RPMI8226 (cell line): ENCODE measurements around the gene UNC5B.
A peak's percentile ranks its signal among the peaks of the same experiment; 100 is the strongest.

Source experiments
- DNase-seq: peaks from one replicate; pipeline ENCODE4 v3.0.0-alpha.2; 2015

Gene UNC5B

DNA sequence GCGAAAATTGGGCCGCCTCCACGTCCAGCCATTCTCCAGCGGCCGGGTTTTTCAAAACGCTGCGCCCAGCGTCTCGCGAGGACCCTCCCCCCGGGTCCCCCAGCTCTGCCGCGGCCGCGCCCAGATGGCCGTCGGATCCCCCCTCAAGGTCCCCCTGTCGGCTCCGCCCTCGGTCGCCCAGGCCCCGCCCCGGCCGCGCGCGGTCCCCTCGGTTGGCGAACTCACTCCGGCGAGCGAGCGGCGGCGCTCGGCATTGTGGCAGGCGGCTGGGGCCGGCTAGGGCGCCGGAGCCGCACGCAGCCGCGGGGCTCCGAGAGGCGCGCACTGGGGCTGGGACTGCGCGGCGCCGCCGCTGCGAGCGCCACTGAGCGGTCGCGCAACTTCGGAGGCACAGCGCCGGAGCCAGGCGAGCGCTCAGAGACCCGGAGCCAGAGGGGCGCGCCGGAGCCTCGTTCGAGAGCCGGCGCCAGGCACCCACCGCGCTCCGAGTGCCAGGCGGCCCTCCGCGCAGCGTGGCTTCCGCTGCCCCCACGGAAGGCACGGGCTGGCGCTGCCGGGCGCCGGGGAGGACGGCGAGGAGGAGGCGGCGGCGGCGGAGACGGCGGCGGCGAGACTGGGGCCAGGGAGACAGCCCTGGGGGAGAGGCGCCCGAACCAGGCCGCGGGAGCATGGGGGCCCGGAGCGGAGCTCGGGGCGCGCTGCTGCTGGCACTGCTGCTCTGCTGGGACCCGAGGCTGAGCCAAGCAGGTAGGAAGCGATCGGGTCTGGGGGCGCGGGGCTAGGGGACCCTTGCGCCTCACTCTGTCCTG, at the start of gene UNC5B:
Gene UNC5B, plus strand, starts transcription at position 253 of the 809 bp plus-strand sequence. Its CDS starts 416 bp downstream, at position 669.
- DNase-seq, result peak; percentile 85

DNA sequence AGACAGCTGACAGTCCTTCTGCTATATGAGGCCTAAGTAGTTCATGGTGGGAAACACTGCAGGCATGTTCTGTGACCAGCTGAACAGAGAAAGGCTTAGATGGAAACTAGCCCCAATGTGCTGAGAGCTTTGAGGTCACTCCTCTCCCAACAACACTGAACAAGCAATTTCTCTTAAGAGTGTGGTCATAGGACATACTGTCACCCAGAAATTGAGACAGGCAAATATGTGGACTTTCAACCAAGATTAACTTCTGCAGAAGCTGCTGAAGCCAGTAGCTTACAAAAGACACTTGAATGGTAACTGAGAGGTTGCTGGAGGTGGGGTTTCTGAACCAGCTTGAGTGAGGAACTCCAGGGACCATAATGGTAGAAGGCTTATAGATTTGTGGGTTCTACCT, 38.9 kb upstream of the UNC5B start:
- DNase-seq, result no peak

GRCh38 chr10:71176661-71177060, 35.7 kb upstream of the UNC5B start:
- DNase-seq, result no peak

DNA sequence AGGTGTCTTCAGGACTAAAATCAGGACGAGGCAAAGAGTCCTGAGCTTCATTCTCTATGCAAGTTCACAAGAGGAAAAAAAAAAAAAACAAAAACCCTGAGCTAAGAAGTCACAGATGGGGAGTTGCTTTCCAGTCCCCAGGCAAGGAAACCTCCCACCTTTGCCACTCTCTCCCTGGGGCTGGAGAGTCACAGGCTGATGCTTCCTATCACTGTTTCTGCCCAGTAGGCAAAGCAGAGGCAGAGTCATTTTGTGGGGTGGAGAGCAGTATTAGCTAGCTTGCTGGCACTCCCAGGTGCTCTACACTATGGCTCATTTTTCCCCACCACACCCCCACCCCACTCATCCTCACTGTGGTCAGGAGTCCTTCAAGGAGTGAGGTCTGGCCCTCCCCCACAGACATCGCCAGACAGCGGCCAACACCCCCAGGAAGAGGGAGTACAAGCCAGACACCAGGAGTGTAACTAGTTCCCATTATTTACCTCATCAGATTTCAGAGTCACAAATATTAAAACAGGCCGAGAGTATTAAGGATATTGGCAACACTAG, 34.6 kb upstream of the UNC5B start:
- DNase-seq, result no peak

DNA sequence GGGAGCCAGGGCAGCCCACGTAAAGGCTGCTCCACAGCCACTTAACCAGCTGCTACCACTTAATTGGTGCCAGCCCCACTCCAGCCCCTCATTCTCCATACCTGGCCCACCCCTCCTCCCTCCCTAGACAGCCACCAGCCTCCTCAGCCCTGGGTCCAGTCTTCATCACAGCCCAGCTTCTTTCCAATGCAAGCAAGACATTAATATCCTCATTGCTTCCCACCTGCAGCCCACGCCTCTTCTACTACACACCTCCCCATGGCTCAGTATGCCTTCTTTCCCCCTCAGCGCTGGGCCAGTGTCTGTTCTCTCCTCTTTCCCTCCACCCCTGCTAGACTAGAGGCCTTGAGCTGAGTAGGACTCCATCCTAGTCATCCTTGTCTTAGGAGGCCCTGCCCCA, 33.5 kb upstream of the UNC5B start:
- no peak for DNase-seq

DNA sequence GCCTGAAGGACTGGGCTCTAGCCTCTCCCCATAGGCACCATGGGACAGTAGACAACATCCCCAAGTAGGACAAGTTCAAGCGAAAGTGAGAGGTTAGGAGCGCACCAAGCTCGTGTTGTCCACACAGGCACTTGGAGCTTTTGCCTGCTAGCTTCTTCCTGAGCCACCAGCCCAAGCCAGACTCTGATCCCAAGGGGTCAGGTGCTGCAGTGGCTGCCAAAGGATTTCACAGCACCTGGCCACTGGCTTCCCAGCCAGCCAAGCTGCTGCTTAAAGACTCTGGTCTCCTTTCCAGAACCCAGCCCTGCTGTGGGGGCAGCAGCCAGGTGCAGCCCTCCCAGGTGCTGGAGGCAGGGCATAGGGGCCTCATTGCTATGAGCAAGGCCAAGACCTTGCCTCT, 33.0 kb upstream of the UNC5B start:
- no peak for DNase-seq

- no peak for DNase-seq
Measured at GRCh38 chr10:71184421-71184820, 27.9 kb upstream of the UNC5B start.

DNA sequence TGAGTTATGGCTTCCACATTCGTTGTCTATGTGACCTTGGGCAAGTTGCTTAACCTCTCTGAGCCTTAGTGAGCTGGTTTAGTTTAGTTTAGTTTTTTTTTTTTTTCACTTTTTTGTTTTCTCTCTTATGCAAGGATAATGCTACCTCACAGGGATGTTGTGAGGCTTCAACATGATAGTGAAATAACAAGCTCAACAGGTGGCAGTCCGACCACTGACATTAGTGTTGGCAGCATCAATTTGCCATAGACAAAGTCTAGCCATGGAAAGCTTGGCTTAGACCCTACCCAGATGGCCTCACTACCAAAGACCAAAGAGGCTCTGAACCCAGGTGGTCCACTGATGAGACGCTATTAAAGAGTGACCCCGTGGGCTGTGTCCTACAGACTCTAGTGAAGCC, 27.2 kb upstream of the UNC5B start:
- DNase-seq, result no peak

- DNase-seq, result no peak
Measured at GRCh38 chr10:71187197-71187596, 25.2 kb upstream of the UNC5B start.

- no peak for DNase-seq
Measured at GRCh38 chr10:71187600-71187999, 24.8 kb upstream of the UNC5B start.

DNA sequence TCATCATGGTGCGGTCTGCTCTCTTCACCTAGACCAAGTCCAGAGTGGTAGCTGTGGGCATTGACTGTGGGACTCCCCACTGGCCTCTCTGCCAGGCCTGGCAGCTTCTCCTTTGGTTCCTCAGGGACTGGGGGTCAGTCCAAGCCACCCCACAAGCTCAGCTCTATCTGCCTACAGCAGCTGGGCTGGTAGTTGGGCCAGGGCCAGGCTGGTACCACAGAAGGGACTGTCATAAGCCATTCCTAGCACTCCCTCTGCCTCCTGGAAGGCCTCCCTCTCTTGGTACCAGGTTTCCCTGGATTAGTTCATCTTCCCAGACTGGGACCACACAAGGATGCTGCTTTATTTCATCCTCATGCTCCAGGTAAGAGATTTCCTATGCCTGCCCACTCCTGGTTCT, 24.2 kb upstream of the UNC5B start:
- DNase-seq, result no peak

GRCh38 chr10:71191019-71191418, 21.4 kb upstream of the UNC5B start:
- no peak for DNase-seq

DNA sequence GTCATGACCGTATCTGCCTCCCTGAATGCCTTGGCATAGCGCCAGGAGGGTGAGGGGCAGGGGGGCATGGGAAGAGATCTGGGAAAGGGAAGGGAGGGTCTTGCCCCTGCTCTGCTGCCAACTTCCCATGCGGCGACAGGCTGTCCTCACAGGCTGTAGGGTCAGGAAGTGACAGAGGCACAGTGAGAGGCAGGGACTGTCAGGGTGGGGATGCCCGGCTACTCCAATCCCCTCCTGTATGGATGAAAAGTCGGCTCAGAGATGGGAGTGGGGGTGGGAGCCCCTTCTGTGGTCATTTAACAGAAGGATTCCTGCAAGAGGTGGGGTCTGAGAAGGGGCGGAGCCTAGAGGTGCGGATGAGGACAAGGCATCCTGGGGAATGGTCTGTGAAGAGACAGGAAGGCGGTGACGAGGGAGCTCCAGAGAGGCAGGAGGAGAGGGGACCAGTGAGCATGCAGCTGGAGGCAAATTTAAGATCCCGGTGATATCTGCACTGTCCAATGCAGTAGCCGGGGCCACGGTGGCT, 20.8 kb upstream of the UNC5B start:
- no peak for DNase-seq

DNA sequence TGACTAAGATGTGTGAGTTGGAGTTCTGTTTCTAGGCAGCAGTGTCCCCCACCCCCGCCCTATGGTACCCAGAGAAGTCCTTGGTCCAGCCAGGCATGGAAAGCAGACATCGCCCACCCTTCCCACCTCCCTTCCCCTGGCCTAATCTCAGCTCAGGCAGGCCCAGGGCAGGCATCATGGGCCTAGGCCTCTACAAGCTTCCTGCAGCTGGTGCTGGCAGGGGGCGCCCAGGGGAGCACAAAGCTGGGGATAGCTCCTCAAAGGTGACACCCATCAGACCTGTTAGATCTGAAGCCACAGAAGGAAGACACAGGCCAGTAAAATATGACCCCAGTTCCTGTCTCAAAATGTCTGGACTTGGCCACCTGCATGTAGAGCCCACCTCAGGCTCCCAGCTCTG, 18.9 kb upstream of the UNC5B start:
- DNase-seq, result no peak

- DNase-seq, result no peak
Measured at GRCh38 chr10:71197955-71198354, 14.4 kb upstream of the UNC5B start.

DNA sequence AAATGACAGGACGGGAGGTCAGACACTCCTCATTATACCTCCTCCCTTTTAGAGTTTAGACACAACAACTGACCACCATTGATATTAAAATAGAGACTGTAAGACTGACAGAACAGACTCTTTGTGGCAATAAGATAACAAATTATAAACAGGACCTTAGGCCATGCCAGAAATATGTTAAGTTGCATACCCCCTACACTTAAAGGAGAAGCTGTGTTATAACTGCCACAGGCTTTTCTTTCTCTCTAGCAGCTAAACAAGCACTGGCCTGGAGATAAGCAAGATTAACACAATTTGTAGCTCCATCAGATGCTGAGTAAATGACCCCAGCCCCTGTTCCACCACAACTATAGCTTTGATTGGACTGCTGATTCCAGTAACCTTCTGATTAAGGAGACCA, 10.5 kb upstream of the UNC5B start:
- DNase-seq, result no peak

GRCh38 chr10:71202314-71202713, 10.1 kb upstream of the UNC5B start:
- no peak for DNase-seq

DNA sequence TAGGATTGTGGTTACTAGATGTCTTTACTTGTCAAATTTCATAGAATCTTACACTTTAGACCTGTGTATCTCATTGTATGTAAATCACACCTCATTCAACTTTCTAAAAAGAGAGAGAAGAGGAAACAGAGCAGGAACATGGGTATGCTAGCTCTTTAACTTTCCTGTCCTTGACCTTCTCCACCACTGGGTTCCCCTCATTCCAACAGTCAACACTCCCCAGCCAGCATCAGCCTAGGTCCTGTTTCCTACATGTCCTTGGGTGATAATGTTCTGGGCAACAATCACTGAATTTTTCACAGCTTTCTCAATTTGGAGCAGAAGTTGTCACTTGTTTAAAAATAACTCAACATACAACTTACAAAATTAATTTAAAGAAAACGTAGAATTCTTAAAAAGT, 9.2 kb upstream of the UNC5B start:
- DNase-seq, result no peak

DNA sequence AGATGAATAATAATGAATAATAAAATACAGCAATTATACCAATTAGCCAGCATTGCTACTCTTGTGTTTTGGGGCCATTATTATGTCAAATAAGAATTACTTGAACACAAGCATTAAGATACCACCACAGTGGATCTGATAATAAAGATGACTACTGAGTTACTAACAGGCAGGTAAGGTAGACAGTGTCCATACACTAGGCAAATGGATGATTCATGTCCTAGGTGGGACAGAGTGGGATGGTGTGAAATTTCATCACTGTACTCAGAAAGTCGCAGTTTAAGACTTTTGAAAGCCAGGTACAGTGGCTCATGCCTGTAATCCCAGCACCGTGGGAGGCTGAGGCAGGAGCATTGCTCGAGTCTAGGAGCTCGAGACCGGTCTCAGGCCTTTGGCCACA, 8.7 kb upstream of the UNC5B start:
- no peak for DNase-seq

GRCh38 chr10:71204746-71205145, 7.6 kb upstream of the UNC5B start:
- DNase-seq, result no peak

GRCh38 chr10:71205468-71205867, 6.9 kb upstream of the UNC5B start:
- DNase-seq, result no peak

- no peak for DNase-seq
Measured at GRCh38 chr10:71206911-71207310, 5.5 kb upstream of the UNC5B start.

DNA sequence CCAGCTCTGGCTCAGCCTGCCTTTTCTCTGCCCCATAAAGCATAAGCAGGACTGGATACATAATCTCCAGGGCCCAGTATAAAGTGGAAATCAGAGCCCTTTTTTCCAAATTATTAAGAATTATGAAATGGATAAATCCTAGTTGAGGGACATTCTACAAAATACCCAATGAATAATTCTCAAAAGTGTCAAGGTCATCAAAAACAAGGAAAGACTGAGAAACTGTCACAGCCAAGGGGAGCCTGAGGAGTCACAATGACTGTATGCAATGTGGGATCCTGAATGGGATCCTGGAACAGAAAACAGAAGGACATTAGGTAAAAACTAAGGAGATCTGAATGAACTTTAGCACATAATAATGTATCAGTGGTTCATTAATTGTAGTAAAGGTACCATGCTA, 4.8 kb upstream of the UNC5B start:
- DNase-seq, result no peak

DNA sequence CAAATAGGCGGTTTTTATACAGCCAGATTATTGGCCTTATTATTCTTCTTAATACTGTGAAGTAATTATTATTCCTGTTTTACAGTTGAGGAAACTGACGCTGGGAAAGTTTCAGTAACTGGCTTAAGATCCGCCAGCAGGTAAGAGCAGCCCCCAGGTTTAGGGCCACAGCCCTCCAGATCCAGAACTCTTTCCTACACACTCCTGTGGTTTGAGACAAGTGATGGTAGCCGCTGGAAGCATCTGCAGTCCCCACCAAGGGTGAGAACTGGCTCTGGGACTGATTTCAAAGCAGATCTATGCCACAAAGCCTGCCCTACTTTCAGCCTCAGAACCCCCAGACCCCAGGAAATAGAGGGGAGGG, 3.0 kb upstream of the UNC5B start:
- no peak for DNase-seq
